ENCODE data around the gene B4GALNT2. TPM values are rescaled to one million over a fixed set of nuclear protein-coding genes. Genes with fewer than 3 reads are reported as not detected.
"Not testable (repeated sequence)": the region's sequence is repeated elsewhere in the genome, so short reads cannot be mapped to it uniquely, and the experiment has no call there.

B4GALNT2 gene
- total RNA-seq (0.11 and 0.14 TPM in 2 replicates), polyA plus RNA-seq (not detected in 2 replicates), polyA minus RNA-seq (not detected in 2 replicates), Bru-seq, nascent RNA (percentile 2 among the genes with signal in this experiment), BruChase-seq, experiment 1, labeled RNA remaining after a 6-hour chase (percentile 5 among the genes with signal in this experiment), BruChase-seq, experiment 2, labeled RNA remaining after a 2-hour chase (percentile 1 among the genes with signal in this experiment)
- polyA plus RNA-seq (2011; cell fraction: cytosol; rRNA removed): not detected in 2 replicates
- polyA plus RNA-seq (2011; cell fraction: nucleus; rRNA removed): not detected in 2 replicates
- 0.03 TPM in 1 of 2 replicates, not detected in the other for polyA plus RNA-seq (2012)
- polyA minus RNA-seq (2011; cell fraction: cytosol; rRNA and poly(A)+ RNA removed): not detected
- 0.10 and 0.24 TPM in 2 replicates for polyA minus RNA-seq (2011; cell fraction: nucleus; rRNA and poly(A)+ RNA removed)
- long read RNA-seq: 0 reads

- ChIA-PET POLR2A (no interaction called here), CTCF (interaction anchor here (0.8 kb wide), 1 partner anchor 12 kb away, joined by 3 read pairs; no protein-coding TSS in a partner anchor)
- FAIRE-seq: no peak
- H3K79me2 ChIP-seq (ENCODE audit: control insufficient read depth, insufficient read depth, low read length): no peaks in the 10 kb centered on the region
- no peaks in the 10 kb centered on the region for H3K9me3 ChIP-seq (replicated peaks; ENCODE audit: control insufficient read depth, insufficient read depth, low read length)
- H3K36me3 ChIP-seq (ENCODE audit: control insufficient read depth in 2 of 2, extremely low read depth in 1 of 2, insufficient read depth in 2 of 2, low read length in 2 of 2): no peaks in the 10 kb centered on the region
- peak within 1 kb of the TSS; percentile 65 for H2AFZ ChIP-seq (ENCODE audit: low read depth, low read length)
- H3K27me3 ChIP-seq (ENCODE audit: control insufficient read depth in 2 of 2, insufficient read depth in 2 of 2, low read length in 2 of 2): peaks cover 22 to 23% of the 10 kb centered on the region in 2 experiments
- H4K20me1 ChIP-seq (replicated peaks; ENCODE audit: control insufficient read depth, extremely low read depth, insufficient read depth, low read length): no peaks in the 10 kb centered on the region
- no peak within 1 kb of the TSS for H3K9ac ChIP-seq (replicated peaks; ENCODE audit: extremely low read depth, insufficient read depth, low read length)
- intact Hi-C loops (cut with micrococcal nuclease): no loop called here
- H3K4me1 ChIP-seq (ENCODE audit: control insufficient read depth, extremely low read depth, insufficient read depth, low read length): peaks cover 7% of the 10 kb centered on the region
- dilution Hi-C loops (cut with MboI; ENCODE audit: extremely low pct_ligation_motif_present, low sequenced_read_pairs): no loop called here
- no peak within 1 kb of the TSS for H3K27ac ChIP-seq (ENCODE audit: insufficient read depth, low read depth, low read length)
- H3K4me2 ChIP-seq (ENCODE audit: insufficient read depth, low read length): peak within 1 kb of the TSS; percentile 57
- H3K4me3 ChIP-seq (replicated peaks in 1 of 3; ENCODE audit: insufficient read depth in 1 of 3, low read depth in 1 of 3, low read length in 3 of 3): peak within 1 kb of the TSS; percentile 24 to 46 (median 33)
- TF ChIP-seq EZH2 (IDR thresholded peaks at IDR 0.05; ENCODE audit: borderline replicate concordance, low read depth, low read length, severe bottlenecking) (peak; percentile 91), POLR2A (IDR thresholded peaks at IDR 0.05; ENCODE audit: low read depth, low read length) (no peak)
- no TSS peak for BruUV-seq (replicated peaks)
- DNase-seq (ENCODE audit: low read depth, low spot score): no peak
- H3K9me1 ChIP-seq (replicated peaks; ENCODE audit: control insufficient read depth, extremely low read depth, insufficient read depth, low read length): no peaks in the 10 kb centered on the region
Observed at GRCh38 chr17:49132699-49133364, at the start of gene B4GALNT2. TSS of gene B4GALNT2 (plus strand) at chr17:49132769. CDS start at chr17:49132793, 24 bp downstream.

- BruUV-seq (replicated peaks); H3K79me2 ChIP-seq (ENCODE audit: control insufficient read depth, insufficient read depth, low read length); H4K20me1 ChIP-seq (replicated peaks; ENCODE audit: control insufficient read depth, extremely low read depth, insufficient read depth, low read length); intact Hi-C loops (cut with micrococcal nuclease); H3K4me1 ChIP-seq (ENCODE audit: control insufficient read depth, extremely low read depth, insufficient read depth, low read length); H3K27ac ChIP-seq (ENCODE audit: insufficient read depth, low read depth, low read length); H3K4me3 ChIP-seq (replicated peaks in 1 of 3; ENCODE audit: insufficient read depth in 1 of 3, low read depth in 1 of 3, low read length in 3 of 3); H3K9me3 ChIP-seq (replicated peaks; ENCODE audit: control insufficient read depth, insufficient read depth, low read length); POLR2A ChIA-PET; dilution Hi-C loops (cut with MboI; ENCODE audit: extremely low pct_ligation_motif_present, low sequenced_read_pairs); H3K36me3 ChIP-seq (ENCODE audit: control insufficient read depth in 2 of 2, extremely low read depth in 1 of 2, insufficient read depth in 2 of 2, low read length in 2 of 2); H3K4me2 ChIP-seq (ENCODE audit: insufficient read depth, low read length); DNase-seq (ENCODE audit: low read depth, low spot score); H3K9ac ChIP-seq (replicated peaks; ENCODE audit: extremely low read depth, insufficient read depth, low read length); H2AFZ ChIP-seq (ENCODE audit: low read depth, low read length); H3K9me1 ChIP-seq (replicated peaks; ENCODE audit: control insufficient read depth, extremely low read depth, insufficient read depth, low read length); FAIRE-seq; H3K27me3 ChIP-seq (ENCODE audit: control insufficient read depth in 2 of 2, insufficient read depth in 2 of 2, low read length in 2 of 2): not testable (repeated sequence)
- CTCF ChIA-PET: interaction anchor here (0.6 to 1.7 kb wide), 2 partner anchors 19 to 96 kb away, joined by 3 read pairs; no protein-coding TSS in a partner anchor
Observed at GRCh38 chr17:49085046-49085445, 47.5 kb upstream of the B4GALNT2 start.

All from endothelial cell of umbilical vein (primary cell).